NCI-H226 (cell line): ENCODE data around the gene TTC7B.

Experiments used
- DNase-seq: peaks from one replicate; pipeline ENCODE4 v3.0.0-alpha.2; 2015

TTC7B gene

GRCh38 chr14:90517076-90517841 lies 299.0 kb downstream of the TTC7B start:
- DNase-seq = no peak

- DNase-seq = no peak
These were observed 301.7 kb downstream of the TTC7B start for GRCh38 chr14:90514566-90514965.

GRCh38 chr14:90514015-90514398 lies 302.2 kb downstream of the TTC7B start:
- DNase-seq = no peak

GRCh38 chr14:90513161-90514014 lies 302.8 kb downstream of the TTC7B start:
- no peak for DNase-seq

- DNase-seq = no peak
These were observed 303.8 kb downstream of the TTC7B start for GRCh38 chr14:90512329-90512991.

GRCh38 chr14:90511795-90512328 lies 304.4 kb downstream of the TTC7B start:
- DNase-seq = no peak

GRCh38 chr14:90511252-90511651 lies 305.0 kb downstream of the TTC7B start:
- no peak for DNase-seq

GRCh38 chr14:90510159-90510558 lies 306.1 kb downstream of the TTC7B start:
- no peak for DNase-seq

GRCh38 chr14:90509403-90509802 lies 306.8 kb downstream of the TTC7B start:
- DNase-seq = no peak

GRCh38 chr14:90508536-90509254 lies 307.5 kb downstream of the TTC7B start:
- no peak for DNase-seq

- no peak for DNase-seq
These were observed 308.2 kb downstream of the TTC7B start for GRCh38 chr14:90508036-90508435.

GRCh38 chr14:90507428-90507827 lies 308.8 kb downstream of the TTC7B start:
- DNase-seq = no peak

GRCh38 chr14:90506748-90507147 lies 309.5 kb downstream of the TTC7B start:
- no peak for DNase-seq

GRCh38 chr14:90505531-90505930 lies 310.7 kb downstream of the TTC7B start:
- DNase-seq = no peak

GRCh38 chr14:90504643-90505042 lies 311.6 kb downstream of the TTC7B start:
- DNase-seq = no peak

- DNase-seq = no peak
These were observed 312.6 kb downstream of the TTC7B start for GRCh38 chr14:90503582-90503981.

GRCh38 chr14:90502760-90503159 lies 313.5 kb downstream of the TTC7B start:
- no peak for DNase-seq

- DNase-seq = no peak
These were observed 315.4 kb downstream of the TTC7B start for GRCh38 chr14:90500665-90501370.

GRCh38 chr14:90499908-90500664 lies 316.1 kb downstream of the TTC7B start:
- no peak for DNase-seq

- DNase-seq = no peak
These were observed 317.1 kb downstream of the TTC7B start for GRCh38 chr14:90499121-90499520.

- DNase-seq = no peak
These were observed 318.0 kb downstream of the TTC7B start for GRCh38 chr14:90498198-90498597.
